IgD-negative memory B cell (primary cell): ENCODE measurements around the gene GPC6. TPM values are rescaled to one million over a fixed set of nuclear protein-coding genes. Genes with fewer than 3 reads are reported as not detected.
"Not testable (repeated sequence)": the region's sequence is repeated elsewhere in the genome, so short reads cannot be mapped to it uniquely, and the experiment has no call there.

Source experiments
- H3K27ac Mint-ChIP-seq, 3 donors: one replicate each; pipeline ENCODE4 v1.8.0; 2020 to 2022; ENCODE audit warnings: mild to moderate bottlenecking in 3 of 3, mixed read lengths in 3 of 3, moderate library complexity in 1 of 3
- H3K27me3 Mint-ChIP-seq: one replicate; pipeline ENCODE4 v1.8.0; 2021; ENCODE audit warnings: mixed read lengths
- H3K36me3 Mint-ChIP-seq: one replicate; pipeline ENCODE4 v1.8.0; 2020; ENCODE audit warnings: mild to moderate bottlenecking, mixed read lengths
- H3K4me1 Mint-ChIP-seq, 3 donors: one replicate each; pipeline ENCODE4 v1.8.0; 2020 to 2022; ENCODE audit warnings: mixed read lengths in 3 of 3, mild to moderate bottlenecking in 1 of 3
- H3K4me3 Mint-ChIP-seq, 4 donors: one replicate each; pipeline ENCODE4 v1.8.0; 2020 to 2022; ENCODE audit warnings: mild to moderate bottlenecking in 4 of 4, mixed read lengths in 4 of 4, moderate library complexity in 3 of 4
- H3K9me3 Mint-ChIP-seq, 3 donors: one replicate each; pipeline ENCODE4 v1.8.0; 2020 to 2021; ENCODE audit warnings: mixed read lengths in 3 of 3, mild to moderate bottlenecking in 1 of 3
- polyA plus RNA-seq: library from polyadenylated mRNA; unstranded; fragments of 300-500 nt; fragmentation: Illumina TruSeq; gene quantifications from one replicate; pipeline ENCODE4 v1.2.3, GENCODE V29; 2021

GPC6 gene
- polyA plus RNA-seq, 1 donor from 2014 or later, result not detected

DNA sequence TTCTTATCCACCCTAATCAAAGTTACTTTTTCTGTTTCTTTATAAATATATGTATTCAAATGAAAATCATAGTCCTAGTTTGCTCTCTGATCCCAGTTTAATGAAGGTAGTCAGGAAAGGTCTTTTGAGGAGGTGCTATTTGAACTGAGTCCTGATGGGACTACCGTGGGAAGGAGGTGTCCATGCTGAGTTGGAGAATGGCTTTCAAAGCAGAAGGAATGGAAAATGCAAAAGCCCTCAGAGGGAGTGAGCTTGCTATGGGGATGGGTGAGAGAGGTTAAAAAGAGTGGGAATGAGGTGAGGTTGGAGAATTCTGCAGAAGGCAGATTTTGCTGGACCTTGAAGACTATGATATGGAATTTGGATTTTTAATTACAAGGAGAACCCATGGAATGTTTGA, 193.6 kb downstream of the GPC6 start:
- H3K36me3 Mint-ChIP-seq, result no peaks in the 10 kb centered on the region
- no peaks in the 10 kb centered on the region for H3K27me3 Mint-ChIP-seq
- H3K27ac Mint-ChIP-seq, result no peak overlapping the region
- H3K4me3 Mint-ChIP-seq, result no peak overlapping the region
- peaks cover 0 to 2% (median 0%) of the 10 kb centered on the region in 3 donors for H3K9me3 Mint-ChIP-seq
- no peaks in the 10 kb centered on the region for H3K4me1 Mint-ChIP-seq

DNA sequence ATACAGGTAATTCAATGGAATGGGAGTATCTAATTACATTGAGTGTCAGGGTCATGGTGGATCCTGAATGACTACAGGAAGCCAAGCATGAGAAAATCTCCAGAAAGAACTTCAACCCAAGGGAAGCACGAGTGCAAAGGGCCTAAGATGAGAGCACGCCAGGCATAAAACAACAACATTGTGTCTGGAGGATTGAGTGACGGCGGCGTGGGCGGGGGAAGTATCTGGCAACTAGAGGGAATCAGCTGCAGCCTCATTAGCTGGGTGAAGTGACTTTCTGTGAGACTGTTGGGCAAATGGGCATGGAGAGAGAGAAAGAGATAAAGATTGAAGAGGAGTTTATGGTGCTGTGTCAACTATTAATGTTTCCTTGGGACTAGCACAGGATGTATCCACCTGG, 194.3 kb downstream of the GPC6 start:
- Mint-ChIP-seq H3K27me3 (no peaks in the 10 kb centered on the region), H3K4me1 (no peaks in the 10 kb centered on the region), H3K4me3 (no peak overlapping the region), H3K36me3 (no peaks in the 10 kb centered on the region), H3K27ac (no peak overlapping the region), H3K9me3 (peaks cover 0 to 2% (median 0%) of the 10 kb centered on the region in 3 donors)

DNA sequence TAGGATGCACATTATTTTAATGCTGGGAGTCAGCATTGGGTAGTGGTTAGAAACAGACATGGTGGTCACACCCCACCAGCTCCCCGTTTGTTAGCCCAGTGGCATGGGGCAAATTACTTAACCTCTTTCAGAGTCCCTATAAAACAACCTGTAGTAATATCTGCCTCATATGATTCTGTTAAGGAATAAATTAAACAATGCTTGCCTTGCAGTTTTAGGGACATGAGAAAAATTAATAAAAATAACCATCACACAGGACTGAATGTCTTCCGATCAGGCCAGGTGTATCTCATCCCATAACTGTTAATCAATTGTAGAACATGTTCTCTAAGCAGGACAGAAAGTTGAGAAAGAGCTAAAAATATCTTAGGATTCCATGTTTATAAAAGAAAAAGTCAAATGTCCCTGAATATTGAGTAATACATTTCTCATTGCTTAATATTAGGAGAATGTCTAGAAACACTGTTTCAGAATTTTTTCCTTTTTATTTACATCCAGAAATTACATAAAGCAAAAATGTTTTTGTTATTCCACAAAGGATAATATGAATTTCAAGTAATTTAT, 196.5 kb downstream of the GPC6 start:
- Mint-ChIP-seq H3K9me3 (peaks cover 0 to 6% (median 2%) of the 10 kb centered on the region in 3 donors), H3K4me1 (no peaks in the 10 kb centered on the region), H3K36me3 (no peaks in the 10 kb centered on the region), H3K27me3 (no peaks in the 10 kb centered on the region), H3K4me3 (no peak overlapping the region), H3K27ac (no peak overlapping the region)

DNA sequence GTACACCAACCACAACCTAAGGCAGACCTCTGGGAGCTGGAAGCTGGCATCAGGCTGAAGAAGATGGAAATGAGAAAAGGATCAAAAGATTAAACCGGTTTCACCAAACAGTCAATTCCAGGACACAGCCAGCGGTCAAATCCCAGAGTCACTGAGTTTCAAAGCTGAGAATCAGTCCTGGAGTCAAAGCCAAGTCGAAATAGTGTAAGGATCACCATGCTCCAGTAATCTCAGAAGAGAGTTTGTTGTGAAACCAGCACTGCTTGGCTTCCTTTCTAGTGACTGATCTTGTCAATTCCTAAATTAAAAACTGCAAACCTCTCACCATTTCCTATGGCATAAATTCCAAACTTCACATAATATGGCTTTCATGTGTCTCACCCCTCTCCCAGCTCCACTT, 198.8 kb downstream of the GPC6 start:
- Mint-ChIP-seq H3K27me3 (no peaks in the 10 kb centered on the region), H3K27ac (no peak overlapping the region), H3K9me3 (peaks cover 0 to 6% (median 2%) of the 10 kb centered on the region in 3 donors), H3K4me3 (no peak overlapping the region), H3K4me1 (no peaks in the 10 kb centered on the region), H3K36me3 (no peaks in the 10 kb centered on the region)

DNA sequence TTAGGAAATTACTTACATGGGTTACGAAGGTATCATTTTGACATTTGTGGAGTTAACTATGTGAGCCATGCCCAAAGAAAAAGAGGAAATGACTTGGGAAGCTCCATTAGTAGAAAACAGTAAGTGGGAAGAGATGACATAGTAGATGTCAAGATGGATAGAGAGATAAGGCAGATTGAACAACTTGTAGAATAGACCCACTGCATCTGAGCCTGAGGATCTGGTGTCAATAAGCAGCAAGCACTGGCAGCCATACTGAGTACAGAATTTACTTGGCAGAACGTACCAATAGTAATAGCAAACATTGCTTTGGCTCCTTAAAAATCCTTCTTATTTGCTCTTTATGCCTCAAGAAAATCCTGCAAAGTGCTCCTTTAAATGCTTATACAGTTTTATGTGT, 203.8 kb downstream of the GPC6 start:
- no peaks in the 10 kb centered on the region for H3K27me3 Mint-ChIP-seq
- no peak overlapping the region for H3K27ac Mint-ChIP-seq
- peaks cover 0 to 2% (median 0%) of the 10 kb centered on the region in 3 donors for H3K4me1 Mint-ChIP-seq
- H3K9me3 Mint-ChIP-seq, result peaks cover 0 to 10% (median 3%) of the 10 kb centered on the region in 3 donors
- H3K36me3 Mint-ChIP-seq, result peaks cover 2% of the 10 kb centered on the region
- H3K4me3 Mint-ChIP-seq, result no peak overlapping the region

DNA sequence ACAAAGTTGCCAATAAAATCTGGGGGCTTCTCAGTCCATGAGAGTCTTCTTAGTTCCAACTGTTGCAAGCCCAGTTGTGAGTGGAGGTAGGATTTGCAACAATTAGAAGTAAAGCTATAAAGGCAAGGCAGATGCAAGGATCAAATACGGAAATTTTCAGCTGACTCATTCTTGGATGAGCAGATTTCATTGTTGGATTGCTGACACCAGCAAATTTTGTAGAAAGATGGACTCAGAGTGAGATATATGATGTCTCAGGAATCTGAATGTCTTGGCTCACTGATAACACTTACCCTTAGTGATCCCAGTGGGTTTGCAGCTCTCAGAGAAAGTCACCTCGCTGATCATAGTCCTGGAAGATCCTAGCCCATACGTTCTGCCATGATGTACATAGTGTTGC, 209.0 kb downstream of the GPC6 start:
- Mint-ChIP-seq H3K36me3 (peaks cover 2% of the 10 kb centered on the region), H3K27ac (no peak overlapping the region), H3K4me1 (peaks cover 0 to 2% (median 0%) of the 10 kb centered on the region in 3 donors), H3K4me3 (no peak overlapping the region), H3K9me3 (peaks cover 0 to 13% (median 3%) of the 10 kb centered on the region in 3 donors), H3K27me3 (no peaks in the 10 kb centered on the region)

DNA sequence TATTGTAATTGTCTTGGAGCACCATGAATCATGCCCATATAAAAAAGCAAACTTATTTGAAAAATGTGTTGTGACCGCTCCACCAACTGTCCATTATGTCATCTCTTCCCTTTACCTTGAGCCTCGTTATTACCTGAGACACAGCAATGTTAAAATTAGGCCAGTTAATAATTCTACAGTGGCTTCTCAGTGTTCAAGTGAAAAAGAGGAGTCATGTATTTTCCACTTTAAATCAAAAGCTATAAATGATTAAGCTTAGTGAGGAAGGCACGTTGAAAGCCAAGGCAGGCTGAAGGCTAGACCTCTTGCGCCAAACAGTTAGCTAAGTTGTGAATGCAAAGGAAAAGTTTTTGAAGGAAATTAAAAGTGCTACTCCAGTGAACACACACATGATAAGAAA, 210.5 kb downstream of the GPC6 start:
- Mint-ChIP-seq H3K36me3 (peaks cover 2% of the 10 kb centered on the region), H3K27me3 (no peaks in the 10 kb centered on the region), H3K9me3 (peaks cover 0 to 18% (median 1%) of the 10 kb centered on the region in 3 donors), H3K4me3 (no peak overlapping the region), H3K4me1 (peaks cover 0 to 2% (median 0%) of the 10 kb centered on the region in 3 donors), H3K27ac (no peak overlapping the region)

DNA sequence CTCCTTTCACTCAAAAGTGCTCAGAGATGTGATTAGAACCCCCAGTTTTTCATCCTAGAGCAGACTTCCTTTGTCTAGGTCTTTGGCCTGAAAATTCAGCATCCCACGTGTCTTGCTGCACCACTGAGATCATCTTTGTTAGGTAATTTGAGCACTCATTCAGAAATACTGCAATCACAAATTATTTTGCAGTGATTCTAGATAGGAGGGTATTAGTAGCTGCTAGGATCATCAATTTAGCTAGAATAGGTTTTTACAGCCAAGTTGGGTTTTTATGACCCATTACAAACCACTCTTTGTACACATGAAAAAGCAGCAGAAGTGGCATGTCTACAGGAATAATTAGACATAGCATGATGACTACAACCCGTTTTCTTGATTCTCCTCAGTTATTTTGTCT, 219.6 kb downstream of the GPC6 start:
- Mint-ChIP-seq H3K27me3 (no peaks in the 10 kb centered on the region), H3K36me3 (no peaks in the 10 kb centered on the region), H3K9me3 (peaks cover 0 to 5% (median 3%) of the 10 kb centered on the region in 3 donors), H3K27ac (no peak overlapping the region), H3K4me3 (no peak overlapping the region), H3K4me1 (no peaks in the 10 kb centered on the region)

DNA sequence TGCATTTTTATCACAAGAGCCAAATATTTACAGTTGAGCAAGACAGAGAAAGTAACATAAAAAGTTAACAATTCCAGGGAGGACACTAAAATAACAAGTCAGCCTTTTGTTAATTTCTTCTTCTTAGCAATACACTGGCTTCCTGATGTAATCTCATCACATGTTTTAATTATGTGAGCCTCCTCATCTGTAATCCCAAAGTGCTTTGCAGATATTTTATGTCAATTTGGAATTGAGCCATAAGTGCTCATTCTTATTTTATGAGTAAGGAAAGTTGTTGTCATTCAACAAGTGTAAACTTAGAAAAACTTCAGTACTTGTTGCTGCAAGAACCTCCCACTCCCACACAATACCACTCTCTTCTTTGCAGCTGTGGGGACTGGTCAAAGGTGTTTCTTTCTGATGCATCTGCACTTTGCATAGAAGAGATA, 223.6 kb downstream of the GPC6 start:
- no peaks in the 10 kb centered on the region for H3K27me3 Mint-ChIP-seq
- H3K36me3 Mint-ChIP-seq, result no peaks in the 10 kb centered on the region
- no peaks in the 10 kb centered on the region for H3K4me1 Mint-ChIP-seq
- H3K27ac Mint-ChIP-seq, result no peak overlapping the region
- peaks cover 0 to 3% (median 2%) of the 10 kb centered on the region in 3 donors for H3K9me3 Mint-ChIP-seq
- H3K4me3 Mint-ChIP-seq, result no peak overlapping the region

DNA sequence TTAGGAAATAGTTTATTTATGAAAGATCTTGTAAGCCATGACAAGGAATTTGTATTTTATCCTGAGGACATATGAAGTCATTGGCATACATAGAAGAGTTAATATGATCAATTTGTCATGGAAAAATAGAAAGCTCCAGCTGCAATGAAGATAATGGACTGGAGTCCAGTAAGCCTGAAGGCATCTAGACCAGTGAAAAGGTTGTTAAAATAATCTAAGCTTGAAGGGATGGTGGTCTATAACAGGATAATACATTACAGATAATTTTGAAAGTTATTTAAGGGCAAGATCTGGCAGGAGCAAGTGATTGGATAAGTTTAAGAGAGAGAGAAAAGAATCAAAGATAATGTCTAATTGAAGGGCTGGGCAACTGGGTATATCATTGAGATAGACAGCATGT, 224.2 kb downstream of the GPC6 start:
- no peak overlapping the region for H3K4me3 Mint-ChIP-seq
- H3K9me3 Mint-ChIP-seq, result peaks cover 0 to 3% (median 2%) of the 10 kb centered on the region in 3 donors
- H3K4me1 Mint-ChIP-seq, result no peaks in the 10 kb centered on the region
- no peaks in the 10 kb centered on the region for H3K27me3 Mint-ChIP-seq
- no peak overlapping the region for H3K27ac Mint-ChIP-seq
- no peaks in the 10 kb centered on the region for H3K36me3 Mint-ChIP-seq

DNA sequence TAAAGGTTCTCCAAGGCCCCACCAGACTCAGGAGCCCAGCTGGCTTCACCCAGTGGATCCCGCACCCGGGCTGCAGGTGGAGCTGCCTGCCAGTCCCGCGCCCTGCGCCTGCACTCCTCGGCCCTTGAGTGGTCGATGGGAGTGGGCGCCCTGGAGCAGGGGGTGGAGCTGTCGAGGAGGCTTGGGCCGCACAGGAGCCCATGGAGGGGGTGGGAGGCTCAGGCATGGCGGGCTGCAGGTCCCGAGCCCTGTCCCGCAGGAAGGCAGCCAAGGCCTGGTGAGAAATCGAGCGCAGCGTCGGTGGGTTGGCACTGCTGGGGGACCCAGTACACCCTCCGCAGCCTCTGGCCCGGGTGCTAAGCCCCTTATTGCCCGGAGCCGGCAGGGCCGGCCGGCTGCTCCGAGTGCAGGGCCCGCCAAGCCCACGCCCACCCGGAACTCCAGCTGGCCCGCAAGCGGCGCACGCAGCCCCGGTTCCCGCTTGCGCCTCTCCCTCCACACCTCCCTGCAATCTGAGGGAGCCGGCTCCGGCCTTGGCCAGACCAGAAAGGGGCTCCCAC, 228.1 kb downstream of the GPC6 start:
- H3K27me3 Mint-ChIP-seq, H3K9me3 Mint-ChIP-seq, H3K36me3 Mint-ChIP-seq, H3K4me1 Mint-ChIP-seq, H3K4me3 Mint-ChIP-seq, H3K27ac Mint-ChIP-seq: not testable (repeated sequence)

DNA sequence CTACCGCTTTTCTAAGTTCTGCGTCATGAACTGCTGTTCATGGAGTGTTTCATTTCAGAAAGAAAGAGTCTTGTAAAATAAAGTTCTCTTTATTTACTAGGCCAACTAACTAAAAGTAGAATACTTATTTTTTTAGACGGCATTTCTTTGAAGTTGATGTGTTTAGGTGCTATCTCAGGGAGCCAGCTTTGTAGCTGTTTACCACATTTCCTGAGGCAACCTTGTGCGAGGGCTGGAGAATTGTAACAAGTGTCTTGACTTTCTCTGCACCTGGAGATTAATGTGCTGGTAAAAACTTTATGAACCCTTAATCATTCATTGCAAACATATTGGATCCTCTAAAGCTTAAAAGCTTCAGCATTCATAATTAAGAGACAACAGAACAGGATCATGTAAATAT, 229.3 kb downstream of the GPC6 start:
- Mint-ChIP-seq H3K4me3 (peak overlapping the region in 1 of 4 donors; percentile 9), H3K4me1 (no peaks in the 10 kb centered on the region), H3K27ac (no peak overlapping the region), H3K36me3 (no peaks in the 10 kb centered on the region), H3K9me3 (peaks cover 0 to 3% (median 2%) of the 10 kb centered on the region in 3 donors), H3K27me3 (no peaks in the 10 kb centered on the region)

DNA sequence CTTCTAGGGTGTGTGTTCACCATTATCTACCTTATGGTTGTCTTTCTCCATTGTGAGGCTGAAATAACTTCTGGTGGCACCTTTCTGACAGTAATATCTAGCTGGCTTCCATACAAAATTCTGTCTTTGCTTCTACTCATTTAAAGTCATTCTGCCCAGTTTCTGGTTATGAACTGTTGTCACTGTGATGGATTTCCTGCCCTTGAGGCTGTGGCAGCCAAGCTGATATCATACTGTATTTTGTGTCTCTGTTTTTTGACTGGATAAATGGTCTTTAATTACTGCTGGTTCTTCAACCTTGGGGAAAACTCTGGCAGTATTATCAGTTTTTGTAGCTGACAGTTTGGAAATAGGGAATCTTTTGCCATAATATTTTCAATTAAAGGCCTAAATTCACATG, 233.4 kb downstream of the GPC6 start:
- no peaks in the 10 kb centered on the region for H3K4me1 Mint-ChIP-seq
- no peaks in the 10 kb centered on the region for H3K36me3 Mint-ChIP-seq
- no peak overlapping the region for H3K4me3 Mint-ChIP-seq
- H3K27me3 Mint-ChIP-seq, result no peaks in the 10 kb centered on the region
- H3K9me3 Mint-ChIP-seq, result peaks cover 0 to 4% (median 3%) of the 10 kb centered on the region in 3 donors
- H3K27ac Mint-ChIP-seq, result no peak overlapping the region

DNA sequence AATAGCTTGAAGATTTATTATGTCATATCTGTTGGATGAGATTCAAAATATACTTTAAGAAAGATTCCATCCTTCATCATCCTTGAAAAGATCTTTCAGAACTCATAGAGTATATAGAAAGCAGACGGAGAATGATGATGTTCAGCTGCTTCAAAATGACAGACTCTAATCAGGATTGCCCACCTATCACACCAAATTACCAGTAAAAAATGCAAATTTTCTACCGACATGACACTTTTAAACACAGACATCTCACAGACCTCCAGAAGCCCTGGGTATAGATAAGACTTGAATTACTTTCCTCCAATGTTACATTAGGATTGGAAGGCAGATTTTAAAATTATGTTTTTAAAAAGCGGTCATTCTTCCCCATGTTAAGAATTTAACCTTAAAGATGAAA, 235.5 kb downstream of the GPC6 start:
- no peak overlapping the region for H3K4me3 Mint-ChIP-seq
- H3K27me3 Mint-ChIP-seq, result no peaks in the 10 kb centered on the region
- no peaks in the 10 kb centered on the region for H3K4me1 Mint-ChIP-seq
- H3K36me3 Mint-ChIP-seq, result no peaks in the 10 kb centered on the region
- H3K27ac Mint-ChIP-seq, result no peak overlapping the region
- peaks cover 0 to 7% (median 4%) of the 10 kb centered on the region in 3 donors for H3K9me3 Mint-ChIP-seq

DNA sequence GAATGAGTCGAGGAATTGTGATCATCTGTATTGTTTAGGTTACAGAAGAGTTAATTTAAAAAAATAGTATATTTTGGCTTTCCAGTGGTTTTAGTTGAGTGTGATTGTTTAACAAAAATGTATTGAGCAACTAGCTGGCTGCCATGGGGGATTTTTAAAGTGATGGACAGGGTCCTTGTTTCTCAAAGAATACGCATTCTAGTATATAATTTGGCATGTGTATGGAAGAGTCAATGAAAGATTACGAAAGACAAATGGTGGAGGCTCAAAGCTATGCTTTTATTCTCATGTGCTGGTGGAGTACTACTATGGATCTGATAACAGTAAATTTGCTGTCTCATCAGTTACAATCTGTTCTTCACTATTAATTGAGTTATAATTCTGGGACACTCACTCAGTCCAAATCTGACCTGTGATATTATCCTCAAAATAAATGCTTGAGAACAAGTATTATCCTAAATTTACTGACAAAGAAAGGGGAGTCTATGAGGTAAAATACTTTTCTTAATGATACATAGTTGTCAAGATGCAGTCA, 240.0 kb downstream of the GPC6 start:
- Mint-ChIP-seq H3K36me3 (no peaks in the 10 kb centered on the region), H3K4me1 (no peaks in the 10 kb centered on the region), H3K27ac (no peak overlapping the region), H3K4me3 (no peak overlapping the region), H3K9me3 (peaks cover 0 to 14% (median 4%) of the 10 kb centered on the region in 3 donors), H3K27me3 (no peaks in the 10 kb centered on the region)

DNA sequence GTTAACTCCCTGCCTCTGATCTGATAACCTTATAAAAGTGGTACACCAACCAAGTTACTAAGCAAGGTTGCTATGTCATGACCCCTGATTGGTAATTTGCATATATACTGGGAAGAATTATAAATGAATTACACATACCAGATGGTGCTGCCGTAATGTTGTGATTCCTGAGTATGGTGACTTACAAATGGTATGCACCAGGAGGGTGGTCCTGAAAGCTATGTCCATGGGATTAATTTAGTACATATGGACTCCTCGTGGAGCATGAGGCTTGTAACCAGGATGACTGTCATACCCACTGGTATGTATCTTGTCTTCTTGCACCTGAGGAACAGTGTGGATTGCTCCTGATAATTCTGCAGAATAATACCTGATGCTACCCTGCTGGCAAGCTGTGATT, 240.6 kb downstream of the GPC6 start:
- H3K9me3 Mint-ChIP-seq, result peaks cover 0 to 14% (median 6%) of the 10 kb centered on the region in 3 donors
- no peaks in the 10 kb centered on the region for H3K4me1 Mint-ChIP-seq
- H3K36me3 Mint-ChIP-seq, result no peaks in the 10 kb centered on the region
- H3K27me3 Mint-ChIP-seq, result no peaks in the 10 kb centered on the region
- H3K4me3 Mint-ChIP-seq, result no peak overlapping the region
- H3K27ac Mint-ChIP-seq, result no peak overlapping the region
